Suprapubic skin (tissue), 4 donors: ENCODE data around the gene DNPEP.

Experiments used
- CTCF ChIP-seq, 2 donors: fragments of 200-600 bp in 1 of 2; fragments of 450-650 bp in 1 of 2; sonication (generic) in 1 of 2; IDR thresholded peaks; one replicate each; pipeline ENCODE4 v1.5.1; 2016 to 2019; ENCODE audit warnings: antibody characterized with exemption in 2 of 2, mild to moderate bottlenecking in 1 of 2, moderate library complexity in 1 of 2
- POLR2A ChIP-seq, 2 donors: fragments of 450-650 bp; IDR thresholded peaks; one replicate each; pipeline ENCODE4 v1.6.1; 2017; ENCODE audit warnings: antibody characterized with exemption in 2 of 2, mild to moderate bottlenecking in 2 of 2, moderate library complexity in 2 of 2
- POLR2AphosphoS5 ChIP-seq, 3 donors: sonication (generic); formaldehyde crosslinking; IDR thresholded peaks; one replicate each; pipeline ENCODE4 v1.6.1; 2017; ENCODE audit warnings: antibody characterized with exemption in 3 of 3

DNA sequence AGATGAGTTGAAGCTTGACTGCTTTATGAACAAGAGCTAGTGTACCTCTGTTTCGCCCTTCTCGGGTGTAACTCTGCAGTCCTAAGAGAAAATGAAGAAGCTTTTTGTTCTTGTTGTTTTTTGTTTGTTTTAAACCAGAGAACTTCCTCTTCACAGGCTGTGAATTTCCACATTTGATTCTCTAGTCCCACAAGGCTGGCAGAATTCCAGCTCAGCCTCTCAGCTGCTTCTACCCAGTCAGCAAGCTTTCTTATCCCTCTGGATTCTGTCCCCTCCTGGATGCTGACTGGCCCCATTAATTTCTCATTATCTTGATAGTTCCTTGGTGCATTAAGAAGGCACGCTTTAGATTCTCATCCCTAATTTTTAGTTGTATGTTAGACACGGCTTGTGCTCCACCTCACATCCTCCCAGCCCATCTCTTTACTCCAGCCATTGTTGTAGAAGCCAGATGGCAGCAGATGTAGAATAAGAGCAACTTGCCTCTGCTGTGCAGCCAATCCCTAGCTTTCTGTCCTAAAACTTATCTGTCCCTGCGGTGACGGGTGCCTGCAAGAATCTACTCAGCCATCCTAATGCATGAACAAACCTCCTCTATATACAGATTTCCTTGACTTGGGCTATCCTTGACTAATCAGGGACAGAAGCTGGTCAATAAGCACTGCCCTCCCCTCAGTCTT, 42.8 kb downstream of the DNPEP start:
- TF ChIP-seq CTCF (IDR thresholded peaks at IDR 0.05) (no peak), POLR2AphosphoS5 (IDR thresholded peaks at IDR 0.05) (no peak), POLR2A (IDR thresholded peaks at IDR 0.05) (no peak)
